Skeletal muscle tissue (tissue), 4 donors: Measurements from ENCODE around the gene SERPINA6. TPM values are rescaled to one million over a fixed set of nuclear protein-coding genes. Genes with fewer than 3 reads are reported as not detected.
"Not testable (repeated sequence)": the region's sequence is repeated elsewhere in the genome, so short reads cannot be mapped to it uniquely, and the experiment has no call there.

ENCODE experiments used
- H3K27ac ChIP-seq: one replicate; pipeline ENCODE4 v1.7.0; 2013; ENCODE audit warnings: mild to moderate bottlenecking, low read depth, low read length, inconsistent platforms
- H3K27me3 ChIP-seq, 3 donors: one replicate each; pipeline ENCODE4 v1.7.0; 2013; ENCODE audit warnings: low read length in 3 of 3; ENCODE audit not compliant: control insufficient read depth in 3 of 3, insufficient read depth in 3 of 3
- H3K36me3 ChIP-seq, 3 donors: one replicate each; pipeline ENCODE4 v1.7.0; 2013; ENCODE audit warnings: low read length in 3 of 3; ENCODE audit not compliant: control insufficient read depth in 3 of 3, insufficient read depth in 3 of 3
- H3K4me1 ChIP-seq, 3 donors: one replicate each; pipeline ENCODE4 v1.7.0; 2013; ENCODE audit warnings: low read length in 3 of 3, mild to moderate bottlenecking in 3 of 3; ENCODE audit not compliant: control insufficient read depth in 3 of 3, insufficient read depth in 3 of 3
- H3K4me3 ChIP-seq, 3 donors: one replicate each; pipeline ENCODE4 v1.7.0; 2013; ENCODE audit warnings: low read length in 3 of 3
- H3K9ac ChIP-seq, 3 donors: one replicate each; pipeline ENCODE4 v1.7.0; 2013; ENCODE audit warnings: low read length in 3 of 3, mild to moderate bottlenecking in 3 of 3, moderate library complexity in 2 of 3, low read depth in 1 of 3
- H3K9me3 ChIP-seq, 3 donors: one replicate each; pipeline ENCODE4 v1.7.0; 2013; ENCODE audit warnings: low read length in 3 of 3; ENCODE audit not compliant: control insufficient read depth in 3 of 3
- total RNA-seq: library from RNA; depleted of rRNA; stranded (reverse); fragments of >200 nt; gene quantifications from one replicate; pipeline ENCODE4 v1.2.3, GENCODE V29; 2014
- donor health status: Osteomylitis.

SERPINA6 gene
- total RNA-seq, 1 donor from 2014 or later: not detected

DNA sequence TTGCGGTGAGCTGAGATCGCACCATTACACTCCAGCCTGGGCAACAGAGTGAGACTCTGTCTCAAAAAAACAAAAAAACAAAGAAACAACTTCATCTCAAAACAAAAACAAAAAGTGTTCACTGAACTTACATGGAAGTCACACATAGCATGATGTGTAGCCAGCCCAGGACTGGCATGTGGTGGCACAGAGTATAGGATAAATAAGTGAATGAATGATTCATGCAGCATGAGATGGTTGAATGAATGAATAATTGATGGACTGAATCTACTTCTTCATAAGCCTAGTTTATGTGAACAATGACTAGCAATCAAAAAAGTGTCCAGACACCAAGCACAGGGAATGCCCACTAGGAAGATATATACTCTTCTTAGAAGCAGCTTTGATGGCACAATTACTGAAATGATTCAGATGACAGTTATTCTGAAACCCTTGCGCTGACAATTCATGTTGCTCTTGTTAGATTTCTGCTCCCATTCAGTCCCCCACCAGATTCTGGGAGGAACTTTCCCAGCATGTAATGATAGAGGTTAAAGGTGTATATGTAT is 31.6 kb upstream of the SERPINA6 start:
- no peaks in the 10 kb centered on the region for H3K9me3 ChIP-seq
- no peaks in the 10 kb centered on the region for H3K36me3 ChIP-seq
- H3K27me3 ChIP-seq: peaks cover 0 to 7% (median 0%) of the 10 kb centered on the region in 3 donors
- H3K4me3 ChIP-seq: no peak overlapping the region
- H3K27ac ChIP-seq: no peak overlapping the region
- H3K9ac ChIP-seq: no peak overlapping the region
- H3K4me1 ChIP-seq: no peaks in the 10 kb centered on the region

DNA sequence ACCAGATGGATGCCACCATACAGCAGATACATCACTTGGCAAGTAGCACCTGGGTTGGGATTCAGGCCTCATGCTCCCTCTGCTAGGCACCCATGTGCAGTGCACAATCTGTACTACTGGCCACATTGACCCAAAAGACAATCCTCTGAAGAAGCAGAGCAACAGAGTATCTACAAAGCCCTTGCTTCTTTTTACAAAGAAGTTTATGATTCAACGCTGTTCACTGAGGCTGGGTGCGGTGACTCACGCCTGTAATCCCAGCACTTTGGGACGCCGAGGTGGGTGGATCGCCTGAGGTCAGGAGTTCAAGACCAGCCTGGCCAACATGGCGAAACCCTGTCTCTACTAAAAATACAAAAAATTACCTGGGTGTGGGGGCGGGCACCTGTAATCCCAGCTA is 31.1 kb upstream of the SERPINA6 start:
- not testable (repeated sequence) for H3K27me3 ChIP-seq, H3K9ac ChIP-seq, H3K27ac ChIP-seq, H3K4me3 ChIP-seq, H3K36me3 ChIP-seq, H3K4me1 ChIP-seq, H3K9me3 ChIP-seq

DNA sequence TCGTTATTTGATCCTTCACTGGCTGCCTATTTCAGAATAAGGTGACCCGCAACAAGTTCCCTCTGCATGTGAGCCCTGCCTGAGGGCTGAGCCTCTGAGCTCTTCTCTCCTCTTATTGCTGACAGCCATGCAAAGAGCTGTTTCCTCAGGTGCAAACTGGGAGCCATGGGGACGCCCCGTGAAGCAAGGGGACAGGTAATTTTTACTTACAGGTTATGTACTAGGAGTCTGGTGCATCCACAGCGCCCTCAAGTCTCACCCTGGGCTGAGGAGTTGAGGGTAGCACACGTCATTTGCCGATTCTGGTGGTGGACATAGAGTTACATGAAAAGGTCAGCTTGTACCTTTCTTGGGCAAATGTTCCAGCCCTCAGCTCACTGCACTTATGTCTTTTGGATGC is 26.1 kb upstream of the SERPINA6 start:
- no peak overlapping the region for H3K27ac ChIP-seq
- H3K27me3 ChIP-seq: peaks cover 0 to 9% (median 6%) of the 10 kb centered on the region in 3 donors
- no peaks in the 10 kb centered on the region for H3K4me1 ChIP-seq
- peaks cover 0 to 3% (median 0%) of the 10 kb centered on the region in 3 donors for H3K9me3 ChIP-seq
- H3K9ac ChIP-seq: no peak overlapping the region
- no peaks in the 10 kb centered on the region for H3K36me3 ChIP-seq
- H3K4me3 ChIP-seq: no peak overlapping the region

DNA sequence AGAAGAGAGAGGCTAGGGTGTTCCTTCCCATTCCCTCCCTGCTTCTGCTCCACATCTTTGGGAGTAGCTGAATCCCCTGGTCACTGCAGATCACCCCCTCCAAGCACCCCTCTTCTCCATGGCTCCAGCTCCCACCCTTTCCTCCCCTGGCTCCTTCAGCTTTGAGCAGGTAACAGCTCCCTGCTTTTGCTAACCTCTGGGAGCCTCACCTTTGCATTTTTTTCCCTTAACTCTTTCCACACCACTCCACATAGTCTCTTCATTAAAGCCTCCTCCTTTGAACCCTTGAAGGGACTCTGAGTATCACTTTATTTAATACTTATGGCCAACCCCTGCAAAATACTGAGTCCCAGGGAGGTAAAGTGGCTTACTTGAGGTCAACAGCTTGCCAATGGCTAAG is 25.7 kb upstream of the SERPINA6 start:
- H3K4me3 ChIP-seq: no peak overlapping the region

DNA sequence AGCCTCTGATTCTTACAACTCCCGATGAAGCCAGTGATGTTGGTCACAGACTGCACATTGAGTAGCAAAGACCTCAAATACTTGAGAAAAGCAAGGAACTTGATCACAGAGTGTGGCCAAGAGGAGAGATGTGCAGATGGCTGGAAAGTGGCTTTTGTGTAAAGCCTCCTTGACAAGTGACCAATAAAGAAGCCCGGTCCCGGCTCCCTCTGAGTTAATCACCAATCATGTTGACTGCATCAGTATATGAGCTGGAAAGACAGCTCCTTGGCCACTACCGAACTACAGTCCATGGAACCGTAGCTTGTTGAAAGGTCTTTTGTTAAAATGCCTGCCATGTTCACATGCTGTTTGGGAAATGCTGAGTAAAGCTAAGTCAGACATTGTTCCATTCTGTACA is 23.7 kb upstream of the SERPINA6 start:
- Histone ChIP-seq H3K36me3 (no peaks in the 10 kb centered on the region), H3K27me3 (peaks cover 0 to 9% (median 6%) of the 10 kb centered on the region in 3 donors), H3K9ac (no peak overlapping the region), H3K9me3 (peaks cover 0 to 3% (median 0%) of the 10 kb centered on the region in 3 donors), H3K4me3 (no peak overlapping the region), H3K27ac (no peak overlapping the region), H3K4me1 (peaks cover 0 to 6% (median 5%) of the 10 kb centered on the region in 3 donors)

More for the DNA sequence above, 25.7 kb upstream of the SERPINA6 start:
- H3K27ac ChIP-seq: no peak overlapping the region
- H3K9me3 ChIP-seq: peaks cover 0 to 3% (median 0%) of the 10 kb centered on the region in 3 donors
- no peaks in the 10 kb centered on the region for H3K36me3 ChIP-seq
- no peaks in the 10 kb centered on the region for H3K4me1 ChIP-seq
- peaks cover 0 to 9% (median 6%) of the 10 kb centered on the region in 3 donors for H3K27me3 ChIP-seq
- no peak overlapping the region for H3K9ac ChIP-seq

DNA sequence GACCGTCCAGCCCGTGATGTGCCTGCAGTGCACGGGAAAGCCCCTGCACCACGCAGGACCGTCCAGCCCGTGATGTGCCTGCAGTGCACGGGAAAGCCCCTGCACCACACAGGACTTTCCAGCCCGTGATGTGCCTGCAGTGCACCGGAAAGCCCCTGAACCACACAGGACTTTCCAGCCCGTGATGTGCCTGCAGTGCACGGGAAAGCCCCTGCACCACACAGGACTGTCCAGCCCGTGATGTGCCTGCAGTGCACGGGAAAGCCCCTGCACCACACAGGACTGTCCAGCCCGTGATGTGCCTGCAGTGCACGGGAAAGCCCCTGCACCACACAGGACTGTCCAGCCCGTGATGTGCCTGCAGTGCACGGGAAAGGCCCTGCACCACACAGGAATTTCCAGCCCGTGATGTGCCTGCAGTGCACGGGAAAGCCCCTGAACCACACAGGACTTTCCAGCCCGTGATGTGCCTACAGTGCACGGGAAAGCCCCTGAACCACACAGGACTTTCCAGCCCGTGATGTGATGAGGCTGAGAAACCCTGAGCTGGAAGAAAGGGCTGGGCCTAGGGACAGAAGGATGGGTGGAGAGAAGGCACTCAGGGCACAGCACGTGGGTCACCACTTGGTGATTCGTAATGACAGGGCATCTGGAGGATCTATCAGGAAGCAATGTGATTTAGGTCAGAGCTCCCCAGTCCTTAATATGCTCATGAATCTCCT is 23.1 kb upstream of the SERPINA6 start:
- H3K27me3 ChIP-seq, H3K36me3 ChIP-seq, H3K4me1 ChIP-seq, H3K9me3 ChIP-seq, H3K27ac ChIP-seq, H3K4me3 ChIP-seq, H3K9ac ChIP-seq: not testable (repeated sequence)

DNA sequence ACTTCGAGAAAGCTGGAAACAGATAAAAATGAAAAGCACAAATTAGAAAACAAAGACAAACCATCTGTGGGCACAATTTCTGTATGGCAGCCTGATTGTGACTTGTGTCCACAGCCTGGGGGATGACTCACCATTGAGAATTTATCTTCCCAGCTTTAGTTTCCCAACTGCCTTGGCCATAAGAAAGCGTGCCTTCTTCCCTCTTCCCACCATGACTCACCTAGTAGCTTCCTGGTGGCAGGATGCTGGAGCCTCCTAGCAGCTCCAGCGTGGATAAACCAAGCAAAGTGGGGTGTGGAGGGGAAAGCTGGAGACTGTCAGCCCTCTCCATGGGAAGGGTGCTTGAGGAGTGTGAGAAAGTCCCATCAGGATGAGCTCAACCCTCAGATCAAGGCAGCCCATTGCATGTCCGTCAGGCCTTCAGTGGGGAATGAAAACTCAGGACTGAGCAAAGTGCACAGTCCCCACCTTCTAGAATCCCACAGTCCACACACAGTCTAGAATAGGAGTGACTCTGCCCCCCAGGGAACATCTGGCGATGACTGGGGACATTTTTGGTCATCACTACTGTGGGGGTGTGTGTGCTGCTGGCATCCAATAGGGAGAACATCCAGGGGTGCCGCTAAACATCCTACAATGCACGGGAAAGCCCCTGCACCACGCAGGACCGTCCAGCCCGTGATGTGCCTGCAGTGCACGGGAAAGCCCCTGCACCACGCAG is 22.4 kb upstream of the SERPINA6 start:
- Histone ChIP-seq H3K27me3 (peaks cover 0 to 9% (median 6%) of the 10 kb centered on the region in 3 donors), H3K36me3 (no peaks in the 10 kb centered on the region), H3K4me1 (peaks cover 0 to 8% (median 6%) of the 10 kb centered on the region in 3 donors), H3K4me3 (no peak overlapping the region), H3K27ac (no peak overlapping the region), H3K9ac (no peak overlapping the region), H3K9me3 (peaks cover 0 to 3% (median 0%) of the 10 kb centered on the region in 3 donors)

DNA sequence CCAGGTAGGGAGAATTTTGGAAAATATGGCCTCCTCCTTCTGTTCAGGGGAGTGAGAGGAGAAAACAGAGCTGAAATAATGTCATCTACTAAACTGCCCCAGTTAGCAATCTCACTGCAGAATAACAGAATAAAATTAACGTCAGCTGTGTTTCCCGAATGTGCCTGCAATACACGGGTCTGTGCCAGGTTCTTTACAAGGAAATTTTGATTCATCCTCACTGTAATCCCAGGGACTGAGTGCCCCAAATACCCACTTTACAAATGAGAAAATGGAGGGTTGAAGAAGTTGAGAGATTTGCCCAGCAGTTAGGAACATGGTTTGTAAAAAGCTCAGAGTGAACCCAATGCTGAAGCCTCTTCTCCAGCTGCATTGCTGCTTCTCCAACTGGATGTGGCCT is 21.3 kb upstream of the SERPINA6 start:
- peaks cover 0 to 3% (median 0%) of the 10 kb centered on the region in 3 donors for H3K9me3 ChIP-seq
- H3K9ac ChIP-seq: no peak overlapping the region
- H3K4me3 ChIP-seq: no peak overlapping the region
- H3K27me3 ChIP-seq: peaks cover 0 to 9% (median 6%) of the 10 kb centered on the region in 3 donors
- no peaks in the 10 kb centered on the region for H3K36me3 ChIP-seq
- no peak overlapping the region for H3K27ac ChIP-seq
- peaks cover 0 to 8% (median 6%) of the 10 kb centered on the region in 3 donors for H3K4me1 ChIP-seq

DNA sequence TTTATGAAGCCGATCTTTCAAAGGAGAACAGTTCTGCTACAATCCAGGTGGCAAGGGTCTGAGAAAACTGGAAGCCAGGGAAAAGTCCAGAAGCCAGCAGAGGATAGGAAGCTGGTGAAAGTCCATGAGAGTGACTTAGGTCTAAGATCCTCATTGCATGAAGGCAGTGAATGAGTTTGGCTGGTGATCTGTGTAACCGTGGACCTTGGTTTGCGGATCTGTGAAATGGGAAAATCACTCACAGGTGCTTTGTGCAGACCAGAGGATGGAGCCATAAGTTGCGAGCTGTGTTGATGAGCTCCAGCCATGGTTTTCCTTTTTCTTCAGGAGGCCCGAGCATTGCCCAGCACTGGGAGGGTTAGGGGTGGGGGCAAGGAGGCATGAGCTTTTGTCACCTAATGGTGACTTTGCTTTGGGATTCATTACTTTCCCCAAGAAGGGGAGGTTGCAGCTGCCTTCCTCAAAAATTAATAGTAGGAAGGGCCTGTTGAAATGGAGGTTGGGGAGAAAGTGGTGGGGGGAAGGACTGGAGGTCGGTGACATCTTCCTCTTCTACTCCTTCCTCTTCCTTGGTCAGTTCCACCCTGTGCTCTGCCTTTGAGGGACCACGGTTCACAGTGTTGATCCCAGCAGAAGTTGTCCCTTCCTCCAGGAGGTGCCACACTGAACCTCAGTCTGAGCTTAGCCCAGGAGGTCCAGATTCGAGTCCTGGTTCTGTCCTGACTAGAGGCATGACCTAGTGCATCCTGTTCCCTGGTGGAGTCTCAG is 20.3 kb upstream of the SERPINA6 start:
- peaks cover 0 to under 1% (median 0%) of the 10 kb centered on the region in 3 donors for H3K9me3 ChIP-seq
- peaks cover 0 to 9% (median 5%) of the 10 kb centered on the region in 3 donors for H3K27me3 ChIP-seq
- H3K4me3 ChIP-seq: no peak overlapping the region
- peaks cover 0 to 8% (median 6%) of the 10 kb centered on the region in 3 donors for H3K4me1 ChIP-seq
- no peak overlapping the region for H3K27ac ChIP-seq
- no peak overlapping the region for H3K9ac ChIP-seq
- no peaks in the 10 kb centered on the region for H3K36me3 ChIP-seq
